SU-DHL-6 (cell line): ENCODE results near the gene RC3H1.

Experiments
- EZH2phosphoT487 ChIP-seq: fragments of 200-600 bp; sonication (generic), shearing (Covaris generic); conservative IDR thresholded peaks from 2 replicates; pipeline ENCODE4 v1.6.1; 2018; ENCODE audit warnings: mild to moderate bottlenecking, antibody characterized with exemption, low read length, moderate library complexity, mixed read lengths
- TF ChIP-seq, protein P1 (sequence below): fragments of 200-600 bp; sonication (generic); IDR thresholded peaks from one replicate; pipeline ENCODE4 v1.5.1; 2017; ENCODE audit warnings: antibody characterized with exemption, mild to moderate bottlenecking, low read length, moderate library complexity; ENCODE audit not compliant: insufficient read depth, poor library complexity, severe bottlenecking

DNA sequence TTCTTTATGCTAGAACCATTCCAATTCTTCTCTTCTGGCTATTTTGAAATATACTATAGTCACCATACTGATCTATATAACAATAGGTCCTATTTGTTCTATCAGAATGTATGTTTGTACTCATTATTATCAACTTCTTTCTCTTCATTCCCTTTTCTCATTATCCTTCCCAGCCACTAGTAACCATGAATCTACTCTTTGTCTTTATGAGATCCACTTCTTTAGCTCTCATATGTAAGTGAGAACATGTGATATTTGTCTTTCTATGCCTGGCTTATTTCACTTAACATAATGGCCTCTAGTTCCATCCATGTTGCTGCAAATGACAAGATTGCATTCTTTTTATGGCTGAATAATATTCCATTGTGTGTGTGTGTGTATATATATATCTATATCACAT, 31.7 kb upstream of the RC3H1 start:
- TF ChIP-seq, protein P1, sequence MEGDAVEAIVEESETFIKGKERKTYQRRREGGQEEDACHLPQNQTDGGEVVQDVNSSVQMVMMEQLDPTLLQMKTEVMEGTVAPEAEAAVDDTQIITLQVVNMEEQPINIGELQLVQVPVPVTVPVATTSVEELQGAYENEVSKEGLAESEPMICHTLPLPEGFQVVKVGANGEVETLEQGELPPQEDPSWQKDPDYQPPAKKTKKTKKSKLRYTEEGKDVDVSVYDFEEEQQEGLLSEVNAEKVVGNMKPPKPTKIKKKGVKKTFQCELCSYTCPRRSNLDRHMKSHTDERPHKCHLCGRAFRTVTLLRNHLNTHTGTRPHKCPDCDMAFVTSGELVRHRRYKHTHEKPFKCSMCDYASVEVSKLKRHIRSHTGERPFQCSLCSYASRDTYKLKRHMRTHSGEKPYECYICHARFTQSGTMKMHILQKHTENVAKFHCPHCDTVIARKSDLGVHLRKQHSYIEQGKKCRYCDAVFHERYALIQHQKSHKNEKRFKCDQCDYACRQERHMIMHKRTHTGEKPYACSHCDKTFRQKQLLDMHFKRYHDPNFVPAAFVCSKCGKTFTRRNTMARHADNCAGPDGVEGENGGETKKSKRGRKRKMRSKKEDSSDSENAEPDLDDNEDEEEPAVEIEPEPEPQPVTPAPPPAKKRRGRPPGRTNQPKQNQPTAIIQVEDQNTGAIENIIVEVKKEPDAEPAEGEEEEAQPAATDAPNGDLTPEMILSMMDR: no peak
- no peak for TF ChIP-seq EZH2phosphoT487
